Tibial artery (tissue), 4 donors: ENCODE results near the gene LSAMP.

ENCODE experiments used
- DNase-seq, 2 donors: peaks; one replicate each; pipeline ENCODE4 v3.0.0-alpha.2; 2019
- H3K27ac ChIP-seq, 2 donors: fragments of 200-600 bp; sonication (generic) in 1 of 2; 1 replicate in 1 of 2; 2 replicates in 1 of 2; pipeline ENCODE4 v1.5.1; 2018 to 2019; ENCODE audit warnings: mild to moderate bottlenecking in 1 of 2
- H3K27me3 ChIP-seq, 2 donors: fragments of 200-600 bp; sonication (generic) in 1 of 2; one replicate each; pipeline versions ENCODE4 v1.5.1 to v1.6.0; 2016 to 2019
- H3K36me3 ChIP-seq, 3 donors: fragments of 200-600 bp; sonication (generic) in 2 of 3; one replicate each; pipeline ENCODE4 v1.5.1; 2016 to 2019; ENCODE audit warnings: mild to moderate bottlenecking in 2 of 3
- H3K4me1 ChIP-seq, 4 donors: fragments of 200-600 bp; sonication (generic) in 2 of 4; 1 replicate in 3 of 4; 2 replicates in 1 of 4; pipeline ENCODE4 v1.5.1; 2016 to 2019
- H3K4me3 ChIP-seq, 2 donors: fragments of 200-600 bp; sonication (generic) in 1 of 2; 1 replicate in 1 of 2; 2 replicates in 1 of 2; pipeline ENCODE4 v1.5.1; 2018 to 2019; ENCODE audit warnings: mild to moderate bottlenecking in 2 of 2
- H3K9me3 ChIP-seq, 3 donors: fragments of 200-600 bp; sonication (generic) in 1 of 3; one replicate each; pipeline ENCODE4 v1.5.1; 2016 to 2019
- CTCF ChIP-seq, 2 experiments: fragments of 200-600 bp in 1 of 2; fragments of 450-650 bp in 1 of 2; IDR thresholded peaks; one replicate each; pipeline ENCODE4 v1.5.1; 2017 to 2019; ENCODE audit warnings: antibody characterized with exemption in 2 of 2, mild to moderate bottlenecking in 1 of 2, moderate library complexity in 1 of 2
- intact Hi-C: fragments of 100-400 bp; cut with DNase I; formaldehyde crosslinking; loops from one replicate; pipeline ENCODE4 v1.15.0; 2023; ENCODE audit warnings: low total_unique reads

Gene LSAMP

GRCh38 chr3:116186049-116186448 is 259.2 kb downstream of the LSAMP start:
- no peak for DNase-seq
- no peak for TF ChIP-seq CTCF (IDR thresholded peaks at IDR 0.05)
- no peaks in the 10 kb centered on the region for H3K9me3 ChIP-seq
- intact Hi-C loops = no loop called here
- no peak overlapping the region for H3K27ac ChIP-seq
- no peaks in the 10 kb centered on the region for H3K4me1 ChIP-seq
- no peak overlapping the region for H3K4me3 ChIP-seq
- no peaks in the 10 kb centered on the region for H3K27me3 ChIP-seq
- no peaks in the 10 kb centered on the region for H3K36me3 ChIP-seq

GRCh38 chr3:116181159-116181558 is 264.1 kb downstream of the LSAMP start:
- TF ChIP-seq CTCF (IDR thresholded peaks at IDR 0.05) = no peak
- no peaks in the 10 kb centered on the region for H3K27me3 ChIP-seq
- H3K9me3 ChIP-seq = no peaks in the 10 kb centered on the region
- no peak overlapping the region for H3K4me3 ChIP-seq
- H3K27ac ChIP-seq = no peak overlapping the region
- no peaks in the 10 kb centered on the region for H3K36me3 ChIP-seq
- intact Hi-C loops = no loop called here
- no peak for DNase-seq
- no peaks in the 10 kb centered on the region for H3K4me1 ChIP-seq

- Histone ChIP-seq H3K27ac (no peak overlapping the region), H3K36me3 (no peaks in the 10 kb centered on the region), H3K9me3 (no peaks in the 10 kb centered on the region), H3K27me3 (no peaks in the 10 kb centered on the region), H3K4me1 (no peaks in the 10 kb centered on the region), H3K4me3 (no peak overlapping the region)
- no peak for DNase-seq
- TF ChIP-seq CTCF (IDR thresholded peaks at IDR 0.05) = no peak
- intact Hi-C loops = no loop called here
Measured at GRCh38 chr3:116179091-116179490, 266.2 kb downstream of the LSAMP start.

GRCh38 chr3:116176974-116177555 is 268.2 kb downstream of the LSAMP start:
- Histone ChIP-seq H3K4me1 (no peaks in the 10 kb centered on the region), H3K27me3 (no peaks in the 10 kb centered on the region), H3K27ac (no peak overlapping the region), H3K4me3 (no peak overlapping the region), H3K36me3 (no peaks in the 10 kb centered on the region), H3K9me3 (no peaks in the 10 kb centered on the region)
- no peak for TF ChIP-seq CTCF (IDR thresholded peaks at IDR 0.05)
- DNase-seq = no peak
- intact Hi-C loops = no loop called here

GRCh38 chr3:116166121-116166520 is 279.2 kb downstream of the LSAMP start:
- no peaks in the 10 kb centered on the region for H3K36me3 ChIP-seq
- H3K27me3 ChIP-seq = no peaks in the 10 kb centered on the region
- no peak overlapping the region for H3K4me3 ChIP-seq
- no peak for TF ChIP-seq CTCF (IDR thresholded peaks at IDR 0.05)
- no peaks in the 10 kb centered on the region for H3K9me3 ChIP-seq
- H3K4me1 ChIP-seq = no peaks in the 10 kb centered on the region
- no peak for DNase-seq
- intact Hi-C loops = no loop called here
- no peak overlapping the region for H3K27ac ChIP-seq

- Histone ChIP-seq H3K4me3 (no peak overlapping the region), H3K36me3 (no peaks in the 10 kb centered on the region), H3K27ac (no peak overlapping the region), H3K9me3 (no peaks in the 10 kb centered on the region), H3K4me1 (no peaks in the 10 kb centered on the region), H3K27me3 (no peaks in the 10 kb centered on the region)
- intact Hi-C loops = no loop called here
- no peak for DNase-seq
- TF ChIP-seq CTCF (IDR thresholded peaks at IDR 0.05) = no peak
Measured at GRCh38 chr3:116165641-116166040, 279.6 kb downstream of the LSAMP start.
